Adipocyte (in vitro differentiated cells): ENCODE data around the gene CCDC32.

ENCODE experiments used
- DNase-seq: peaks from one replicate; pipeline ENCODE4 v3.0.0-alpha.2; 2015; ENCODE audit warnings: low read depth
- H3K27me3 ChIP-seq: replicated peaks from 2 replicates; pipeline ENCODE4 v1.7.0; 2013; ENCODE audit warnings: mild to moderate bottlenecking, low read length, moderate library complexity; ENCODE audit not compliant: control insufficient read depth, insufficient read depth
- H3K36me3 ChIP-seq: 2 replicates; pipeline ENCODE4 v1.7.0; 2013; ENCODE audit warnings: low read length, mild to moderate bottlenecking, moderate library complexity; ENCODE audit not compliant: control insufficient read depth, insufficient read depth, severe bottlenecking
- H3K4me1 ChIP-seq: 2 replicates; pipeline ENCODE4 v1.7.0; 2013; ENCODE audit warnings: mild to moderate bottlenecking, low read length, moderate library complexity; ENCODE audit not compliant: control insufficient read depth, insufficient read depth
- H3K4me3 ChIP-seq: 2 replicates; pipeline ENCODE4 v1.7.0; 2013; ENCODE audit warnings: mild to moderate bottlenecking, low read length, moderate library complexity
- H3K9ac ChIP-seq: 2 replicates; pipeline ENCODE4 v1.7.0; 2013; ENCODE audit warnings: mild to moderate bottlenecking, low read length, moderate library complexity
- H3K9me3 ChIP-seq: 2 replicates; pipeline ENCODE4 v1.7.0; 2013; ENCODE audit warnings: mild to moderate bottlenecking, low read length, moderate library complexity; ENCODE audit not compliant: control insufficient read depth

The CCDC32 gene

GRCh38 chr15:40565333-40566238 lies 744 bp upstream of the CCDC32 start:
- peak overlapping the region; percentile 95 for H3K4me3 ChIP-seq
- peaks cover 30% of the 10 kb centered on the region for H3K4me1 ChIP-seq
- H3K36me3 ChIP-seq, result peaks cover 3% of the 10 kb centered on the region
- H3K27me3 ChIP-seq, result peaks cover 5% of the 10 kb centered on the region
- peak overlapping the region; percentile 61 for H3K9ac ChIP-seq
- no peaks in the 10 kb centered on the region for H3K9me3 ChIP-seq
- DNase-seq, result no peak

GRCh38 chr15:40563426-40563825 lies 1.4 kb downstream of the CCDC32 start:
- no peak overlapping the region for H3K9ac ChIP-seq
- H3K9me3 ChIP-seq, result no peaks in the 10 kb centered on the region
- DNase-seq, result peak; percentile 13
- H3K4me3 ChIP-seq, result peak overlapping the region; percentile 95
- H3K4me1 ChIP-seq, result peaks cover 17% of the 10 kb centered on the region
- peaks cover 3% of the 10 kb centered on the region for H3K36me3 ChIP-seq
- H3K27me3 ChIP-seq, result peaks cover 5% of the 10 kb centered on the region

GRCh38 chr15:40562691-40563090 lies 2.2 kb downstream of the CCDC32 start:
- Histone ChIP-seq H3K9ac (no peak overlapping the region), H3K4me3 (no peak overlapping the region), H3K36me3 (peaks cover 3% of the 10 kb centered on the region), H3K9me3 (no peaks in the 10 kb centered on the region), H3K4me1 (peaks cover 16% of the 10 kb centered on the region), H3K27me3 (peaks cover 5% of the 10 kb centered on the region)
- DNase-seq, result no peak

GRCh38 chr15:40558952-40559742 lies 5.7 kb downstream of the CCDC32 start:
- H3K9ac ChIP-seq, result no peak overlapping the region
- H3K9me3 ChIP-seq, result no peaks in the 10 kb centered on the region
- H3K36me3 ChIP-seq, result peaks cover 18% of the 10 kb centered on the region
- no peak for DNase-seq
- H3K4me3 ChIP-seq, result no peak overlapping the region
- H3K4me1 ChIP-seq, result peaks cover 11% of the 10 kb centered on the region
- no peaks in the 10 kb centered on the region for H3K27me3 ChIP-seq

- DNase-seq, result no peak
- Histone ChIP-seq H3K4me3 (no peak overlapping the region), H3K9me3 (no peaks in the 10 kb centered on the region), H3K36me3 (peaks cover 35% of the 10 kb centered on the region), H3K27me3 (no peaks in the 10 kb centered on the region), H3K9ac (no peak overlapping the region), H3K4me1 (no peaks in the 10 kb centered on the region)
Observed at GRCh38 chr15:40555876-40556275, 9.0 kb downstream of the CCDC32 start.

GRCh38 chr15:40554161-40554525 lies 10.7 kb downstream of the CCDC32 start:
- DNase-seq, result no peak
- Histone ChIP-seq H3K4me3 (no peak overlapping the region), H3K9me3 (no peaks in the 10 kb centered on the region), H3K36me3 (peaks cover 37% of the 10 kb centered on the region), H3K4me1 (no peaks in the 10 kb centered on the region), H3K9ac (no peak overlapping the region), H3K27me3 (no peaks in the 10 kb centered on the region)

- DNase-seq, result no peak
- Histone ChIP-seq H3K4me3 (no peak overlapping the region), H3K9ac (no peak overlapping the region), H3K36me3 (peaks cover 50% of the 10 kb centered on the region), H3K4me1 (no peaks in the 10 kb centered on the region), H3K9me3 (no peaks in the 10 kb centered on the region), H3K27me3 (no peaks in the 10 kb centered on the region)
Observed at GRCh38 chr15:40550341-40551037, 14.4 kb downstream of the CCDC32 start.

GRCh38 chr15:40549894-40550293 lies 14.9 kb downstream of the CCDC32 start:
- no peak overlapping the region for H3K4me3 ChIP-seq
- H3K27me3 ChIP-seq, result no peaks in the 10 kb centered on the region
- no peaks in the 10 kb centered on the region for H3K4me1 ChIP-seq
- no peak for DNase-seq
- no peak overlapping the region for H3K9ac ChIP-seq
- peaks cover 45% of the 10 kb centered on the region for H3K36me3 ChIP-seq
- H3K9me3 ChIP-seq, result no peaks in the 10 kb centered on the region

GRCh38 chr15:40548610-40549009 lies 16.2 kb downstream of the CCDC32 start:
- Histone ChIP-seq H3K4me1 (no peaks in the 10 kb centered on the region), H3K9me3 (no peaks in the 10 kb centered on the region), H3K4me3 (no peak overlapping the region), H3K9ac (no peak overlapping the region), H3K27me3 (no peaks in the 10 kb centered on the region), H3K36me3 (peaks cover 40% of the 10 kb centered on the region)
- DNase-seq, result no peak

GRCh38 chr15:40545457-40545856 lies 19.4 kb downstream of the CCDC32 start:
- Histone ChIP-seq H3K4me1 (no peaks in the 10 kb centered on the region), H3K36me3 (peaks cover 26% of the 10 kb centered on the region), H3K4me3 (no peak overlapping the region), H3K9me3 (no peaks in the 10 kb centered on the region), H3K27me3 (no peaks in the 10 kb centered on the region), H3K9ac (no peak overlapping the region)
- DNase-seq, result no peak
